ENCODE results near the gene NAMPT. TPM values are rescaled to one million over a fixed set of nuclear protein-coding genes. Genes with fewer than 3 reads are reported as not detected.

Gene NAMPT
- total and polyA plus RNA-seq, 8 donors, result 32.6 to 425 (median 41.0) TPM

- ATAC-seq (peak; percentile 95), DNase-seq (peak; percentile 97 to 100 (median 98))
- TF ChIP-seq CTCF (IDR thresholded peaks at IDR 0.05), result no peak
- H3K4me3 ChIP-seq, result peak overlapping the region; percentile 69 to 77
- intact Hi-C loops (cut with DNase I), result no loop called here
- no peaks in the 10 kb centered on the region for H3K27me3 ChIP-seq
- peak overlapping the region; percentile 98 for H3K27ac ChIP-seq
- peaks cover 17 to 33% of the 10 kb centered on the region in 2 donors for H3K4me1 ChIP-seq
- peaks cover 0 to 6% of the 10 kb centered on the region in 2 donors for H3K36me3 ChIP-seq
- H3K9me3 ChIP-seq, result no peaks in the 10 kb centered on the region
Measured at GRCh38 chr7:106285051-106285854, 470 bp upstream of the NAMPT start.

- peak; percentile 21 for ATAC-seq
- no peaks in the 10 kb centered on the region for H3K9me3 ChIP-seq
- H3K36me3 ChIP-seq, result peaks cover 0 to 10% of the 10 kb centered on the region in 2 donors
- H3K4me3 ChIP-seq, result peak overlapping the region; percentile 69 to 77
- DNase-seq, result peak; percentile 42 to 90 (median 55)
- TF ChIP-seq CTCF (IDR thresholded peaks at IDR 0.05), result no peak
- peak overlapping the region; percentile 98 for H3K27ac ChIP-seq
- peaks cover 17 to 45% of the 10 kb centered on the region in 2 donors for H3K4me1 ChIP-seq
- intact Hi-C loops (cut with DNase I), result no loop called here
- H3K27me3 ChIP-seq, result no peaks in the 10 kb centered on the region
Measured at GRCh38 chr7:106283831-106284713, 711 bp downstream of the NAMPT start.

- no peak for TF ChIP-seq CTCF (IDR thresholded peaks at IDR 0.05)
- peak overlapping the region; percentile 98 for H3K27ac ChIP-seq
- no peaks in the 10 kb centered on the region for H3K27me3 ChIP-seq
- no peaks in the 10 kb centered on the region for H3K9me3 ChIP-seq
- intact Hi-C loops (cut with DNase I), result no loop called here
- ATAC-seq (no peak), DNase-seq (peak in 1 of 4 donors; percentile 11)
- H3K4me3 ChIP-seq, result peak overlapping the region; percentile 65 to 77
- peaks cover 17 to 51% of the 10 kb centered on the region in 2 donors for H3K4me1 ChIP-seq
- peaks cover 0 to 10% of the 10 kb centered on the region in 2 donors for H3K36me3 ChIP-seq
Measured at GRCh38 chr7:106283501-106283830, 1.3 kb downstream of the NAMPT start.

- H3K9me3 ChIP-seq, result no peaks in the 10 kb centered on the region
- ATAC-seq (no peak), DNase-seq (no peak)
- H3K4me1 ChIP-seq, result peaks cover 17 to 57% of the 10 kb centered on the region in 2 donors
- no peaks in the 10 kb centered on the region for H3K27me3 ChIP-seq
- peak overlapping the region in 1 of 2 donors; percentile 77 for H3K4me3 ChIP-seq
- peak overlapping the region; percentile 98 for H3K27ac ChIP-seq
- no peak for TF ChIP-seq CTCF (IDR thresholded peaks at IDR 0.05)
- peaks cover 0 to 14% of the 10 kb centered on the region in 2 donors for H3K36me3 ChIP-seq
- intact Hi-C loops (cut with DNase I), result no loop called here
Measured at GRCh38 chr7:106282852-106283251, 1.9 kb downstream of the NAMPT start.

- Histone ChIP-seq H3K27ac (peak overlapping the region; percentile 98), H3K4me1 (peaks cover 17 to 61% of the 10 kb centered on the region in 2 donors), H3K36me3 (peaks cover 0 to 18% of the 10 kb centered on the region in 2 donors), H3K27me3 (no peaks in the 10 kb centered on the region), H3K9me3 (no peaks in the 10 kb centered on the region), H3K4me3 (peak overlapping the region in 1 of 2 donors; percentile 77)
- DNase-seq (no peak), ATAC-seq (no peak)
- intact Hi-C loops (cut with DNase I), result no loop called here
- no peak for TF ChIP-seq CTCF (IDR thresholded peaks at IDR 0.05)
Measured at GRCh38 chr7:106282390-106282789, 2.4 kb downstream of the NAMPT start.

All from left lung (tissue), 10 donors.